ENCODE data around the gene TMUB1. TPM values are rescaled to one million over a fixed set of nuclear protein-coding genes. Genes with fewer than 3 reads are reported as not detected.

TMUB1 gene
- total and polyA plus RNA-seq, 9 of the 15 experiments (the other 6 are each of a cell fraction or from before 2014, with no cell fraction given), result 0.14 to 241 (median 74.1) TPM

- TF ChIP-seq CCNT2 (IDR thresholded peaks at IDR 0.05; ENCODE audit: borderline replicate concordance, extremely low read depth, insufficient read length, low read depth, low read length) (peak; percentile 99), DACH1 (IDR thresholded peaks at IDR 0.05; ENCODE audit: partially characterized antibody) (peak; percentile 47), ZNF121 (CRISPR knock-in tag; conservative IDR thresholded peaks at IDR 0.05) (peak; percentile 74), ARID3B (CRISPR knock-in tag; IDR thresholded peaks at IDR 0.05; ENCODE audit: borderline replicate concordance) (no peak), MNT (conservative IDR thresholded peaks at IDR 0.05) (peak in 1 of 2 experiments; percentile 85; a peak in 2 of 4 replicates), CBX2 (IDR thresholded peaks at IDR 0.05; ENCODE audit: insufficient read depth, low read length, poor library complexity, severe bottlenecking) (no peak), TFE3 (CRISPR knock-in tag; IDR thresholded peaks at IDR 0.05) (0 out of 2 replicates have a peak, but pooled peaks have one; percentile 3), POLR2G (IDR thresholded peaks at IDR 0.05; ENCODE audit: low read depth, low read length) (peak; percentile 72), SMAD4 (CRISPR knock-in tag; conservative IDR thresholded peaks at IDR 0.05) (peak; percentile 100), CHCHD3 (CRISPR knock-in tag; IDR thresholded peaks at IDR 0.05) (0 out of 2 replicates have a peak, but pooled peaks have one; percentile 80), THRAP3 (IDR thresholded peaks at IDR 0.05; ENCODE audit: borderline replicate concordance) (no peak), ETV1 (tag; conservative IDR thresholded peaks at IDR 0.05; ENCODE audit: low read depth) (peak; percentile 36; the same call in 1 of the 2 replicates), HINFP (tag; conservative IDR thresholded peaks at IDR 0.05; ENCODE audit: low read depth) (no peak), MBD2 (IDR thresholded peaks at IDR 0.05; ENCODE audit: borderline replicate concordance, low read depth) (peak; percentile 43), MAX (CRISPR knock-in tag; IDR thresholded peaks at IDR 0.05) (peak; percentile 16; the same call in 1 of the 2 replicates), ZNF444 (CRISPR knock-in tag; IDR thresholded peaks at IDR 0.05) (no peak), GABPA (tag; conservative IDR thresholded peaks at IDR 0.05; ENCODE audit: low read depth) (0 out of 2 replicates have a peak, but pooled peaks have one; percentile 20), HNRNPL (IDR thresholded peaks at IDR 0.05; ENCODE audit: low read depth, low read length) (peak; percentile 77; the same call in 1 of the 2 replicates), ZFP36 (IDR thresholded peaks at IDR 0.05; ENCODE audit: low read depth, low read length, partially characterized antibody) (peak; percentile 18)
Observed at GRCh38 chr7:151038951-151039849, 44.1 kb downstream of the TMUB1 start (continued).

All from K562 (cell line).